Activated naive CD4-positive, alpha-beta T cell treated with anti-CD3 and anti-CD28 coated beads, Interleukin-2, amount 50 U/mL, for 16 hours (primary cell): ENCODE results near the gene CCDC71.

Experiments used
- DNase-seq: peaks from one replicate; pipeline ENCODE4 v3.0.0-alpha.2; 2020

CCDC71 gene

GRCh38 chr3:49166752-49167556, 823 bp upstream of the CCDC71 start:
- no peak for DNase-seq

GRCh38 chr3:49164983-49165720, 979 bp downstream of the CCDC71 start:
- no peak for DNase-seq

- no peak for DNase-seq
Measured at GRCh38 chr3:49163609-49164008, 2.5 kb downstream of the CCDC71 start.

GRCh38 chr3:49162751-49163419, 3.2 kb downstream of the CCDC71 start:
- DNase-seq: no peak

GRCh38 chr3:49161808-49162530, 4.2 kb downstream of the CCDC71 start:
- no peak for DNase-seq

- no peak for DNase-seq
Measured at GRCh38 chr3:49161197-49161596, 4.9 kb downstream of the CCDC71 start.

- no peak for DNase-seq
Measured at GRCh38 chr3:49158792-49159191, 7.3 kb downstream of the CCDC71 start.

GRCh38 chr3:49158103-49158709, 7.9 kb downstream of the CCDC71 start:
- peak; percentile 65 for DNase-seq

- no peak for DNase-seq
Measured at GRCh38 chr3:49157289-49157688, 8.8 kb downstream of the CCDC71 start.

- no peak for DNase-seq
Measured at GRCh38 chr3:49153349-49153912, 12.7 kb downstream of the CCDC71 start.

GRCh38 chr3:49151610-49152009, 14.5 kb downstream of the CCDC71 start:
- no peak for DNase-seq

- no peak for DNase-seq
Measured at GRCh38 chr3:49148159-49148558, 18.0 kb downstream of the CCDC71 start.

- DNase-seq: no peak
Measured at GRCh38 chr3:49140080-49140479, 26.1 kb downstream of the CCDC71 start.

GRCh38 chr3:49135499-49135898, 30.6 kb downstream of the CCDC71 start:
- DNase-seq: no peak

GRCh38 chr3:49134471-49135265, 31.5 kb downstream of the CCDC71 start:
- DNase-seq: no peak

- DNase-seq: no peak
Measured at GRCh38 chr3:49133226-49133951, 32.7 kb downstream of the CCDC71 start.

- no peak for DNase-seq
Measured at GRCh38 chr3:49132437-49133225, 33.5 kb downstream of the CCDC71 start, which contains the start of gene LAMB2. Gene LAMB2, minus strand, starts transcription at chr3:49133050. Its CDS starts 183 bp downstream, at chr3:49132867.

GRCh38 chr3:49132073-49132436, 34.1 kb downstream of the CCDC71 start:
- no peak for DNase-seq

GRCh38 chr3:49131576-49131975, 34.6 kb downstream of the CCDC71 start:
- no peak for DNase-seq

- DNase-seq: no peak
Measured at GRCh38 chr3:49131040-49131439, 35.1 kb downstream of the CCDC71 start.
